ENCODE measurements around the gene TNFRSF14. TPM values are rescaled to one million over a fixed set of nuclear protein-coding genes. Genes with fewer than 3 reads are reported as not detected.

TNFRSF14 gene
- total RNA-seq, 1 donor from 2014 or later = 152 TPM

- no peaks in the 10 kb centered on the region for H3K27me3 ChIP-seq (ENCODE audit: low read depth)
- no peak for DNase-seq
- peaks cover 3% of the 10 kb centered on the region for H3K36me3 ChIP-seq
- H3K4me1 ChIP-seq = peaks cover 34% of the 10 kb centered on the region
- H3K9me3 ChIP-seq = no peaks in the 10 kb centered on the region
- no peak overlapping the region for H3K4me3 ChIP-seq
- no peak for ATAC-seq
- intact Hi-C loops (cut with DNase I) = no loop called here
- TF ChIP-seq CTCF (IDR thresholded peaks at IDR 0.05) = no peak
- H3K27ac ChIP-seq = no peak overlapping the region
Measured at GRCh38 chr1:2591581-2592261, 35.5 kb downstream of the TNFRSF14 start.

- no peak for ATAC-seq
- DNase-seq = peak; percentile 46
- H3K27ac ChIP-seq = peak overlapping the region; percentile 24
Measured at GRCh38 chr1:2592672-2593071, 36.5 kb downstream of the TNFRSF14 start.

GRCh38 chr1:2593251-2593878, 37.2 kb downstream of the TNFRSF14 start:
- no peak for TF ChIP-seq CTCF (IDR thresholded peaks at IDR 0.05)
- peaks cover 21% of the 10 kb centered on the region for H3K4me1 ChIP-seq
- H3K27me3 ChIP-seq (ENCODE audit: low read depth) = no peaks in the 10 kb centered on the region
- H3K36me3 ChIP-seq = peaks cover 3% of the 10 kb centered on the region
- no peaks in the 10 kb centered on the region for H3K9me3 ChIP-seq
- peak overlapping the region; percentile 24 for H3K27ac ChIP-seq
- DNase-seq (peak; percentile 42), ATAC-seq (no peak)
- intact Hi-C loops (cut with DNase I) = no loop called here
- H3K4me3 ChIP-seq = peak overlapping the region; percentile 43

More at GRCh38 chr1:2592672-2593071, 36.5 kb downstream of the TNFRSF14 start:
- peaks cover 3% of the 10 kb centered on the region for H3K36me3 ChIP-seq
- peak overlapping the region; percentile 43 for H3K4me3 ChIP-seq
- intact Hi-C loops (cut with DNase I) = no loop called here
- H3K27me3 ChIP-seq (ENCODE audit: low read depth) = no peaks in the 10 kb centered on the region
- no peak for TF ChIP-seq CTCF (IDR thresholded peaks at IDR 0.05)
- peaks cover 26% of the 10 kb centered on the region for H3K4me1 ChIP-seq
- no peaks in the 10 kb centered on the region for H3K9me3 ChIP-seq

GRCh38 chr1:2594001-2594640, 38.0 kb downstream of the TNFRSF14 start:
- H3K4me3 ChIP-seq = peak overlapping the region; percentile 43
- ATAC-seq (peak; percentile 6 to 40), DNase-seq (peak; percentile 79)
- TF ChIP-seq CTCF (IDR thresholded peaks at IDR 0.05) = no peak
- peaks cover 21% of the 10 kb centered on the region for H3K4me1 ChIP-seq
- no peaks in the 10 kb centered on the region for H3K9me3 ChIP-seq
- intact Hi-C loops (cut with DNase I) = no loop called here
- H3K27ac ChIP-seq = peak overlapping the region; percentile 24
- H3K27me3 ChIP-seq (ENCODE audit: low read depth) = no peaks in the 10 kb centered on the region
- H3K36me3 ChIP-seq = peaks cover 3% of the 10 kb centered on the region

- ATAC-seq = no peak
- Histone ChIP-seq H3K4me1 (peaks cover 21% of the 10 kb centered on the region), H3K36me3 (no peaks in the 10 kb centered on the region), H3K4me3 (peak overlapping the region; percentile 43), H3K27ac (peak overlapping the region; percentile 24), H3K9me3 (no peaks in the 10 kb centered on the region), H3K27me3 (ENCODE audit: low read depth) (no peaks in the 10 kb centered on the region)
- intact Hi-C loops (cut with DNase I) = no loop called here
- no peak for DNase-seq
- TF ChIP-seq CTCF (IDR thresholded peaks at IDR 0.05) = no peak
Measured at GRCh38 chr1:2594641-2595131, 38.5 kb downstream of the TNFRSF14 start.

Data from lower lobe of right lung (tissue), 2 donors.